Endodermal cell (in vitro differentiated cells): Measurements from ENCODE around the gene LYPLA2. TPM values are rescaled to one million over a fixed set of nuclear protein-coding genes. Genes with fewer than 3 reads are reported as not detected.

ENCODE experiments used
- DNase-seq: peaks from one replicate; pipeline ENCODE4 v3.0.0-alpha.2; 2017
- H3K27ac ChIP-seq: 2 replicates; pipeline ENCODE4 v1.5.1; 2013; ENCODE audit warnings: mild to moderate bottlenecking, low read depth, low read length, moderate library complexity
- H3K27me3 ChIP-seq: 2 replicates; pipeline ENCODE4 v1.6.1; 2013; ENCODE audit warnings: mild to moderate bottlenecking, low read length, moderate library complexity; ENCODE audit not compliant: insufficient read depth, control insufficient read depth, poor library complexity, severe bottlenecking
- H3K36me3 ChIP-seq: 2 replicates; pipeline ENCODE4 v1.7.0; 2013; ENCODE audit warnings: mild to moderate bottlenecking, low read length, moderate library complexity; ENCODE audit not compliant: control insufficient read depth, insufficient read depth
- H3K4me1 ChIP-seq: one replicate; pipeline ENCODE4 v1.7.0; 2013; ENCODE audit warnings: low read length; ENCODE audit not compliant: control insufficient read depth, insufficient read depth
- H3K4me3 ChIP-seq: 2 replicates; pipeline ENCODE4 v1.5.1; 2013; ENCODE audit warnings: mild to moderate bottlenecking, low read length, moderate library complexity
- H3K9ac ChIP-seq: 2 replicates; pipeline ENCODE4 v1.6.1; 2013; ENCODE audit warnings: mild to moderate bottlenecking, low read length, moderate library complexity; ENCODE audit not compliant: poor library complexity, severe bottlenecking; ENCODE audit errors: extremely low read depth
- H3K9me3 ChIP-seq: 2 replicates; pipeline ENCODE4 v1.6.1; 2013; ENCODE audit warnings: mild to moderate bottlenecking, low read length, moderate library complexity; ENCODE audit not compliant: control insufficient read depth
- H3K27ac Mint-ChIP-seq: 2 replicates; pipeline ENCODE4 v1.8.0; 2020; ENCODE audit warnings: mixed read lengths
- H3K27me3 Mint-ChIP-seq: 2 replicates; pipeline ENCODE4 v1.8.0; 2021; ENCODE audit warnings: mild to moderate bottlenecking, mixed read lengths; ENCODE audit not compliant: insufficient read depth
- H3K36me3 Mint-ChIP-seq: 2 replicates; pipeline ENCODE4 v1.8.0; 2020; ENCODE audit warnings: low read depth, mixed read lengths
- H3K4me1 Mint-ChIP-seq: 2 replicates; pipeline ENCODE4 v1.8.0; 2020; ENCODE audit warnings: mixed read lengths
- H3K4me3 Mint-ChIP-seq: 2 replicates; pipeline ENCODE4 v1.8.0; 2020; ENCODE audit warnings: mild to moderate bottlenecking, moderate library complexity, mixed read lengths
- H3K9me3 Mint-ChIP-seq: 2 replicates; pipeline ENCODE4 v1.8.0; 2020; ENCODE audit warnings: mild to moderate bottlenecking, mixed read lengths
- WGBS, 2 experiments: methylation state at CpG; one replicate each; pipeline versions ENCODE4 v1.1.5 to v1.1.7; 2013; ENCODE audit warnings: missing lambda C conversion rate in 2 of 2, mixed read lengths in 1 of 2; ENCODE audit not compliant: insufficient coverage in 1 of 2, insufficient read length in 1 of 2; 5-methylcytosine and 5-hydroxymethylcytosine counted together
- total RNA-seq, 2 donors: library from RNA; stranded (reverse); fragmentation: NEBNext Ultra II Directional in 1 of 2; extraction: Animal tissue kit (Norgen Biotek cat#: 25700) in 1 of 2; gene quantifications; 2 replicates in 1 of 2; 3 replicates in 1 of 2; pipeline ENCODE4 v1.2.1, GENCODE V29; 2021
- TF ChIP-seq, protein P1 (sequence below): fragments of 200-600 bp; sonication (generic); conservative IDR thresholded peaks from 2 replicates; pipeline ENCODE4 v1.5.0; 2021; ENCODE audit warnings: antibody characterized with exemption, mild to moderate bottlenecking

LYPLA2 gene
- total RNA-seq, 2 donors from 2014 or later = 103 to 107 TPM

DNA sequence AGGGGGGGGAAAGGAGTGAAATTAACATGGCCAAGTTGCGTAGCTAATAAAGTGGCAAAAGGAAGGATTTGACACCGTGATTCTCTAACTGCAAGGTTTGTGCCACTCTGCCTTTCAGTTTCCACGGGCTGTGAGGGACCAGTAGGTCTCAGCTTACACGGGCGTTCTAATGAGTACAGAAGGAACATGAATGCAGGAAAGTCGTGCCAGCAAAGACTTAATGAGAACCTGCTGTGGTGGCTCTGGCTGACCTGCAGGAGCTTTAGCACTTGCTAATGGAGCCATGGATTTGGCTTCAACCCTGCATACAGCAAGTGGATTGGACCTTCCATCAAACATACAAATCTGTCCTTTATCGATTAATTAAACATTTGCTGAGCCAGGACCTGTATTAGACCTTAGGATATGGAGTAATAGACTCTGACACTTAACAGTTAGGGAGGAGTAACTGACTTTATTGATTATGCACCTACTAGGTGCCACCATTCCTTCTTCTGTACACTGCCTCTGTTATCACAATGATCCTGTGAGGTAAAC is 27.8 kb upstream of the LYPLA2 start:
- peaks cover 58% of the 10 kb centered on the region for H3K36me3 ChIP-seq
- Mint-ChIP-seq H3K4me1 (no peaks in the 10 kb centered on the region), H3K36me3 (peaks cover 56% of the 10 kb centered on the region), H3K9me3 (no peaks in the 10 kb centered on the region), H3K4me3 (no peak overlapping the region), H3K27me3 (no peaks in the 10 kb centered on the region), H3K27ac (peak overlapping the region; percentile 29)
- TF ChIP-seq, protein P1, sequence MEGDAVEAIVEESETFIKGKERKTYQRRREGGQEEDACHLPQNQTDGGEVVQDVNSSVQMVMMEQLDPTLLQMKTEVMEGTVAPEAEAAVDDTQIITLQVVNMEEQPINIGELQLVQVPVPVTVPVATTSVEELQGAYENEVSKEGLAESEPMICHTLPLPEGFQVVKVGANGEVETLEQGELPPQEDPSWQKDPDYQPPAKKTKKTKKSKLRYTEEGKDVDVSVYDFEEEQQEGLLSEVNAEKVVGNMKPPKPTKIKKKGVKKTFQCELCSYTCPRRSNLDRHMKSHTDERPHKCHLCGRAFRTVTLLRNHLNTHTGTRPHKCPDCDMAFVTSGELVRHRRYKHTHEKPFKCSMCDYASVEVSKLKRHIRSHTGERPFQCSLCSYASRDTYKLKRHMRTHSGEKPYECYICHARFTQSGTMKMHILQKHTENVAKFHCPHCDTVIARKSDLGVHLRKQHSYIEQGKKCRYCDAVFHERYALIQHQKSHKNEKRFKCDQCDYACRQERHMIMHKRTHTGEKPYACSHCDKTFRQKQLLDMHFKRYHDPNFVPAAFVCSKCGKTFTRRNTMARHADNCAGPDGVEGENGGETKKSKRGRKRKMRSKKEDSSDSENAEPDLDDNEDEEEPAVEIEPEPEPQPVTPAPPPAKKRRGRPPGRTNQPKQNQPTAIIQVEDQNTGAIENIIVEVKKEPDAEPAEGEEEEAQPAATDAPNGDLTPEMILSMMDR = no peak
- WGBS, 2 experiments = 90 to 93% methylated on average over 5 to 7 of the region's 7 CpGs
- no peak overlapping the region for H3K4me3 ChIP-seq
- no peaks in the 10 kb centered on the region for H3K9me3 ChIP-seq
- no peaks in the 10 kb centered on the region for H3K4me1 ChIP-seq
- H3K9ac ChIP-seq = no peak overlapping the region
- no peak overlapping the region for H3K27ac ChIP-seq
- no peaks in the 10 kb centered on the region for H3K27me3 ChIP-seq
- no peak for DNase-seq

DNA sequence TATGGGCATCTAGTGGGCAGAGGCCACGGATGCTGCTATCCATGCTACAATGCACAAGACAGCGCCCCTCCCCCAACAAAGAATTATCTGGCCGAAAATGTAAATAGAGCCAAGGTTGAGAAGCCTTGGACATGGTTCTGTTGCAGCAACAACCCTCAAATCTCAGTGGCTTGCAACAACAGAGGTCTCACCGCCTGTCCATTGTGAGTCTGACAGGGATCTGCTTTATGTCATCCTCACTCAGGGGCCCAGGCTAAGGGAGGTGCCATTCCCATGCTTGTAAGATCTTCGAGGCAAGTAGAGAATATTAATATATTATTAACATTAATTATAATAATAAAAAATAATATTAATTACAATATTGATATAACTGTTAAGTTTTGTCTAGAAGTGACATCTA is 22.2 kb upstream of the LYPLA2 start:
- Histone ChIP-seq H3K4me1 (no peaks in the 10 kb centered on the region), H3K36me3 (peaks cover 27% of the 10 kb centered on the region), H3K27ac (no peak overlapping the region), H3K9ac (no peak overlapping the region), H3K4me3 (no peak overlapping the region), H3K27me3 (no peaks in the 10 kb centered on the region), H3K9me3 (no peaks in the 10 kb centered on the region)
- Mint-ChIP-seq H3K27me3 (no peaks in the 10 kb centered on the region), H3K4me3 (no peak overlapping the region), H3K36me3 (peaks cover 29% of the 10 kb centered on the region), H3K9me3 (no peaks in the 10 kb centered on the region), H3K4me1 (no peaks in the 10 kb centered on the region), H3K27ac (no peak overlapping the region)
- TF ChIP-seq, protein P1 = no peak
- 80 to 94% methylated on average over 1 to 4 of the region's 5 CpGs for WGBS, 2 experiments
- DNase-seq = no peak

- Mint-ChIP-seq H3K4me1 (no peaks in the 10 kb centered on the region), H3K9me3 (no peaks in the 10 kb centered on the region), H3K36me3 (peaks cover 18% of the 10 kb centered on the region), H3K4me3 (no peak overlapping the region), H3K27ac (no peak overlapping the region), H3K27me3 (no peaks in the 10 kb centered on the region)
- no peaks in the 10 kb centered on the region for H3K4me1 ChIP-seq
- H3K27ac ChIP-seq = no peak overlapping the region
- H3K9me3 ChIP-seq = no peaks in the 10 kb centered on the region
- TF ChIP-seq, protein P1 = peak; percentile 89
- no peak overlapping the region for H3K4me3 ChIP-seq
- DNase-seq = peak; percentile 97
- H3K9ac ChIP-seq = no peak overlapping the region
- 19 to 25% methylated on average over 7 to 13 of the region's 14 CpGs for WGBS, 2 experiments
- peaks cover 18% of the 10 kb centered on the region for H3K36me3 ChIP-seq
- H3K27me3 ChIP-seq = no peaks in the 10 kb centered on the region
Observed at GRCh38 chr1:23772049-23772853, 18.7 kb upstream of the LYPLA2 start.
